OCI-LY3 (cell line): Measurements from ENCODE around the gene RBCK1.

Experiments
- CTCF ChIP-seq: fragments of 200-600, 300-600 bp; sonication (generic); IDR thresholded peaks from 2 replicates; pipeline ENCODE4 v1.5.1; 2014; ENCODE audit warnings: antibody characterized with exemption, low read length, low read depth
- EZH2phosphoT487 ChIP-seq: fragments of 200-600 bp; shearing (Covaris generic); IDR thresholded peaks from 2 replicates; pipeline ENCODE4 v1.6.1; 2018; ENCODE audit warnings: antibody characterized with exemption, mixed run types, low read depth

DNA sequence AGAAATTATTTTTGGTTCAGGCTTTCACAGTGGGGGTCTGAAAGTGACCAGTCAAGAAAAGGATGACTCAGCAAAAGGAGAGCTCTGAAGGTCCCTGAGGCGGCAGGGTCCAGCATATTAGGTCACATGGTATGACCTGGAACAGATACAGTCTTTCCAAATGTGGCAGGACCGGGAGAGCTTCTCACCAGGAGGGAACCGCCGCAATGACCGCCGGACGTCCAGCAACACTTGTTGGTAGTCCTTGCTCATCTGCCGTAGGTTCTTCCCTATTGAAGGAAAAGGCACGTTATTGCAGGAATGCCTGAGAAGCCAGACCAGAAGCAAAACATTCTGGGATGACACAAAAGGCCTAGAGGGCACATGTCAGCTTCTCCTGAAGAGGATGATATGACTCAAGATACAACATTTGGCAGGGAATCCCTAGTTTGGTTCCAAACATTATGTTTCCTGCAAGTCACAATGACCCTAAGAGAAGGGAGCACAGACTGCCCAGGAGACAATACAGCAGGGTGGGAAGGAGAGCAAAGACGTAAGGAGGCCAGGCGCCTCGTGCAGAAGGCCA, 36.8 kb downstream of the RBCK1 start:
- no peak for TF ChIP-seq CTCF
- no peak for TF ChIP-seq EZH2phosphoT487
